BJ (cell line): ENCODE data around the gene IL4R. TPM values are rescaled to one million over a fixed set of nuclear protein-coding genes. Genes with fewer than 3 reads are reported as not detected.
A peak's percentile ranks its signal among the peaks of the same experiment; 100 is the strongest.
"Not testable (repeated sequence)": the region's sequence is repeated elsewhere in the genome, so short reads cannot be mapped to it uniquely, and the experiment has no call there.

ENCODE experiments used
- CTCF ChIA-PET: fragments of 350-600 bp; formaldehyde crosslinking; extraction: SDS; loops from one replicate; lab custom pipeline; 2021; ENCODE audit warnings: antibody characterized with exemption, inconsistent platforms; lab: Yijun Ruan, JAX
- POLR2A ChIA-PET: fragments of 300-600 bp; sonication (Branson Sonifier 250); formaldehyde crosslinking; extraction: SDS; loops from one replicate; lab custom pipeline; 2021; ENCODE audit warnings: antibody characterized with exemption; lab: Charles Lee
- DNase-seq: peaks from one replicate; pipeline ENCODE4 v3.0.0-alpha.2; 2011; ENCODE audit warnings: low read depth
- H3K27me3 ChIP-seq: 2 replicates; pipeline ENCODE4 v1.6.0; 2011; ENCODE audit warnings: low read length; ENCODE audit not compliant: control insufficient read depth, insufficient read depth
- H3K36me3 ChIP-seq: 2 replicates; pipeline ENCODE4 v1.5.1; 2011; ENCODE audit warnings: low read length; ENCODE audit not compliant: control insufficient read depth, insufficient read depth
- H3K4me3 ChIP-seq: 2 replicates; pipeline ENCODE4 v1.5.1; 2011; ENCODE audit warnings: low read depth, mild to moderate bottlenecking, control low read depth, low read length
- polyA plus RNA-seq: library from polyadenylated mRNA; depleted of rRNA; stranded (reverse); fragments of >200 nt; gene quantifications from 2 replicates; pipeline ENCODE4 v1.2.3, GENCODE V29; 2011
- TF ChIP-seq, protein P1 (sequence below): IDR thresholded peaks from 2 replicates; pipeline ENCODE4 v1.5.1; 2011; ENCODE audit warnings: low read depth, mild to moderate bottlenecking, control low read depth, inconsistent platforms, low read length, moderate library complexity; ENCODE audit not compliant: insufficient read depth

The IL4R gene
- polyA plus RNA-seq, 1 experiment = 25.4 TPM

DNA sequence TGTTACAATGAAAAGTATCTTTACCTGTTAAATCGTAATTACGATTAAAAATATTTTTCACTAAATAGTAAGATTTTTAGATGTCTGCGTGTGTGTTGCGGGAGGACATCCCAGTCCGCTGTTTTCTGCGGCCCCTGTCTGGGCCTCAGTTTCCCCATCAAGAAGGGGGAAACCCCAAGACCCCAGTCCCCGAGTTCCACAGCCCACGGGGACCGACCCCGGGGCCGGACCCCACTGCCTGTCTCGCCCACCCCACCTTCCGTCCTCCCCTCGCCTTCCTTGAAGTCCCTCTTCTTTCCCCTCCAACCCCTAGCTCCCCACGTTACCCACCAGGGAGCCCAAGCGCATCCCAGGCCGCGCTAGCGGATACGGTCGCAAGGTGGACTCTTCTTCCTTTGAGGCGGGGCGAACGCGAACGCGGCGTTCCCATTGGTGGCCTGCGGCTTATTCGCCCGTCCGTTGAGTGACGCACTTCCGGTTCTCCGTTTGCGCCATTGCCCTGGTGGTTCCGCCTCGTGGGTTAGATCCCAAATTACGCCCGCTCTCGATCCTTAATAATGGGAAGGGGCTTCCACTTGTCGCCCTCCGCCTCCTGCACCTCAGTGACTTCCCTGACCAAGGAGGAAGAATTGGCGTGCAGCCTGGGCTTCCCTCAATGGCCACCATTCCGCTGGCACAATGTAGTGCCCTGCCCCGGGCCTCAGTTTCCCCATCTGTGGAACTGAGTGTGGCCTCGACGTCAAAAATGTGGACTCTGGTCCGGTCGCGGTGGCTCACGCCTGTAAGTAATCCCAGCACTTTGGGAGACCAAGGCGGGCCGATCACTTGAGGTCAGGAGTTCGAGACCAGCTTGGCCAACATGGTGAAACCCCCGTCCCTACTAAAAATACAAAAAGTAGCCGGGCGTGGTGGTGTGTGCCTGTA is 45.1 kb upstream of the IL4R start, which contains the start of gene NSMCE1:
Gene NSMCE1 (minus strand): TSS at position 397 of the 924 bp plus-strand sequence. CDS start 11,202 bp downstream, outside the sequence.
- DNase-seq = peak; percentile 66
- H3K27me3 ChIP-seq = no peaks in the 10 kb centered on the region
- TF ChIP-seq, protein P1, sequence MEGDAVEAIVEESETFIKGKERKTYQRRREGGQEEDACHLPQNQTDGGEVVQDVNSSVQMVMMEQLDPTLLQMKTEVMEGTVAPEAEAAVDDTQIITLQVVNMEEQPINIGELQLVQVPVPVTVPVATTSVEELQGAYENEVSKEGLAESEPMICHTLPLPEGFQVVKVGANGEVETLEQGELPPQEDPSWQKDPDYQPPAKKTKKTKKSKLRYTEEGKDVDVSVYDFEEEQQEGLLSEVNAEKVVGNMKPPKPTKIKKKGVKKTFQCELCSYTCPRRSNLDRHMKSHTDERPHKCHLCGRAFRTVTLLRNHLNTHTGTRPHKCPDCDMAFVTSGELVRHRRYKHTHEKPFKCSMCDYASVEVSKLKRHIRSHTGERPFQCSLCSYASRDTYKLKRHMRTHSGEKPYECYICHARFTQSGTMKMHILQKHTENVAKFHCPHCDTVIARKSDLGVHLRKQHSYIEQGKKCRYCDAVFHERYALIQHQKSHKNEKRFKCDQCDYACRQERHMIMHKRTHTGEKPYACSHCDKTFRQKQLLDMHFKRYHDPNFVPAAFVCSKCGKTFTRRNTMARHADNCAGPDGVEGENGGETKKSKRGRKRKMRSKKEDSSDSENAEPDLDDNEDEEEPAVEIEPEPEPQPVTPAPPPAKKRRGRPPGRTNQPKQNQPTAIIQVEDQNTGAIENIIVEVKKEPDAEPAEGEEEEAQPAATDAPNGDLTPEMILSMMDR = peak; percentile 43
- H3K4me3 ChIP-seq = peak within 1 kb of the TSS; percentile 95
- no peaks in the 10 kb centered on the region for H3K36me3 ChIP-seq
- CTCF ChIA-PET = interaction anchor here (1.2 kb wide), 1 partner anchor 34 kb away, joined by 3 read pairs; no protein-coding TSS in a partner anchor
- POLR2A ChIA-PET = interaction anchor here (0.6 to 0.7 kb wide), 2 partner anchors 45 to 97 kb away, joined by 3 to 23 read pairs; no protein-coding TSS in a partner anchor

DNA sequence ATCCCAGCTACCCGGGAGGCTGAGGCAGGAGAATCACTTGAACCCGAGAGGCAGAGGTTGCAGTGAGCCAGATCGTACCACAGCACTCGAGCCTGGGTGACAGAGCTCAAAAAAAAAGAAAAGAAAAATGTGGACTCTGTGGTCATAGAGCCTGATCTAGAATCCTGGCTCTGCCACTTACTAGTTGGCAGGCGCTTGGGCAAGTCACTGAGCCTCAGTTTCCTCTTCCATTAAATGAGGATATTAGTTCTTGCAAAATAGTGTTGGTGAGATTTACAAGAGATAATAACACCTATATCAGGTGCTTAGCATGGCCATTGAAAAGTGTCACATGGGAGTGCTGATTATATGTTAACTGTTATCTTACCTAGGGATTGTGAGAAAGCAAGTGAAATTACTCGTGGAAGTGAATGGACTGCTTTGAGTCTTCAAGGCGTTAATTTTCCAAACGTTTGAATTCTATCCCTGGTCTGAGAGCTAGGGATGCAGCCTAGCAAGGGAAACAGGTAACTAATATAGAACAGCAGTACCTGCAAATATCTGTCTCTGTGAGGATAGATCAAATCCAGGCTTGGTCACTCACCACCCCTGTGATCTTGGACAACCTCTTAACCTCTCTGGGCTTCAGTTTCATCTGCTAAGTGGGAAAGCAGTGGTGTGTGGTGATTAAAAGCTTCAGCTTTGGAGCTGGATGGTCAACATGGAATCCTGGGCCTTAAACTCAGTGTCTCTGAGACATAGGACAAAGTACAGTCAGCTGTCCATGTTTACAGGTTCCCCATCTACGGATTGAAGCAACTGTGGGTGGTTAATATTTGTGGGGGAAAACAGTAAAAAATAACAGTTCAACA is 44.2 kb upstream of the IL4R start:
- DNase-seq = no peak
- TF ChIP-seq, protein P1 = no peak
- ChIA-PET CTCF (interaction anchor here (1.2 kb wide), 1 partner anchor 35 kb away, joined by 3 read pairs; no protein-coding TSS in a partner anchor), POLR2A (no interaction called here)
- Histone ChIP-seq H3K27me3 (no peaks in the 10 kb centered on the region), H3K4me3 (peak overlapping the region; percentile 95), H3K36me3 (no peaks in the 10 kb centered on the region)

DNA sequence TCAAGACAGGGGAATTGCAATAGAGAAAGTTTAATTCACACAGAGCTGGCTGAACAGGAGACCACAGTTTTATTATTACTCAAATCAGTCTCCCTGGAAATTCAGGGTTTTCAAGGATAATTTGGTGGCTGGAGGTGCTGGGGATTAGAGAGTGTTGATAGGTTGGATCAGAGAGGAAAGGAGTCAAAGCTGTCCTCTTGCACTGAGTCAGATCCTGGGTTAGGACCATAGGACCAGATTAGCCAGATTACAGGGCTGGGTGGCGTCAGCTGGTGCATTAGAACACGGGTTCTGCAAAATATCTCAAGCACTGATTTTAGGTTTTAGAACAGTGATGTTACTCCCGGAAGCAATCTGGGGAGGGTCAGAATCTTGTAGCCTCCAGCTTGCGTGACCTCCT is 43.4 kb upstream of the IL4R start:
- no peak overlapping the region for H3K4me3 ChIP-seq
- no peaks in the 10 kb centered on the region for H3K27me3 ChIP-seq
- ChIA-PET POLR2A (no interaction called here), CTCF (interaction anchor here (1.1 kb wide), 1 partner anchor 36 kb away, joined by 5 read pairs; no protein-coding TSS in a partner anchor)
- TF ChIP-seq, protein P1 = no peak
- DNase-seq = no peak
- no peaks in the 10 kb centered on the region for H3K36me3 ChIP-seq

DNA sequence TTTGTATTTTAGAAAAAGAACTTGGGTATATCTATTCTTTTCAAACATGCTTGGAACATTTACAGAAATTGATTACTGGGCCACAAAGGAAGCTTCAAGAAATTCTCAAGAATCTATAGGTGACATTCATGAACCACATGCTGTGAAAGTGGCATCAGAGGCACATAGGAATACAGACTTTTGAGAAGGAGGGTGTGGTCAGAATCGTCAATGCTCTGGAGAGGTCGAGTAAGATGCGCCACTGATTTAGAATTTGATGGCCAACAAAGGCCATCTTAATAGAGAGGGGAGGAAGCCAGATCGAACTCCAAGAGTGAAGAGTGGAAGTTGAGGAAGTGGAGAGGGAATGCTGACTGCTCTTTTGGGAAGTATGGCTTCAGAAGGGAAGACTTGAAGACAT is 41.7 kb upstream of the IL4R start:
- TF ChIP-seq, protein P1 = no peak
- H3K27me3 ChIP-seq = no peaks in the 10 kb centered on the region
- DNase-seq = no peak
- H3K4me3 ChIP-seq = no peak overlapping the region
- ChIA-PET CTCF (no interaction called here), POLR2A (no interaction called here)
- H3K36me3 ChIP-seq = no peaks in the 10 kb centered on the region

DNA sequence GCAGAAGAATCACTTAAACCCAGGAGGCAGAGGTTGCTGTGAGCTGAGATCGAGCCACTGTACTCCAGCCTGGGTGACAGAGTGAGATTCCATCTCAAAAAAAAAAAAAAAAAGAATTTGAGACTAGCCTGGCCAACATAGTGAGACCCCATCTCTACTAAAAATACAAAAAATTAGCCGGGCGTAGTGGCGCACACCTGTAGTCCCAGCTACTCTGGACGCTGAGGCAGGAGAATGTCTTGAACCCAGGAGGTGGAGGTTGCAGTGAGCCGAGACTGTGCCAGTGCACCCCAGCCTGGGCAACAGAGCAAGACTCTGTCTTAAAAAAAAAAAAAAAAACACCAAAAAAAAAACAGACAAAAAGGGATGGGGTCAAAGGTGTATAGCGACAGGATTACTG is 41.1 kb upstream of the IL4R start:
- CTCF ChIA-PET = interaction anchor here (1.8 to 1.9 kb wide), 2 partner anchors 8 to 38 kb away, joined by 4 to 9 read pairs; no protein-coding TSS in a partner anchor
- H3K27me3 ChIP-seq, DNase-seq, POLR2A ChIA-PET, H3K36me3 ChIP-seq, H3K4me3 ChIP-seq: not testable (repeated sequence)
